Suprapubic skin (tissue), 4 donors: ENCODE results near the gene HOXD12.

Experiments
- EP300 ChIP-seq: sonication (generic); formaldehyde crosslinking; IDR thresholded peaks from one replicate; pipeline ENCODE4 v1.6.1; 2017; ENCODE audit warnings: antibody characterized with exemption
- POLR2A ChIP-seq, 2 donors: fragments of 450-650 bp; IDR thresholded peaks; one replicate each; pipeline ENCODE4 v1.6.1; 2017; ENCODE audit warnings: antibody characterized with exemption in 2 of 2, mild to moderate bottlenecking in 2 of 2, moderate library complexity in 2 of 2
- POLR2AphosphoS5 ChIP-seq, 3 donors: sonication (generic); formaldehyde crosslinking; IDR thresholded peaks; one replicate each; pipeline ENCODE4 v1.6.1; 2017; ENCODE audit warnings: antibody characterized with exemption in 3 of 3
- TF ChIP-seq, protein P1 (sequence below), 2 donors: fragments of 200-600 bp in 1 of 2; fragments of 450-650 bp in 1 of 2; sonication (generic) in 1 of 2; IDR thresholded peaks; one replicate each; pipeline ENCODE4 v1.5.1; 2016 to 2019; ENCODE audit warnings: antibody characterized with exemption in 2 of 2, mild to moderate bottlenecking in 1 of 2, moderate library complexity in 1 of 2

DNA sequence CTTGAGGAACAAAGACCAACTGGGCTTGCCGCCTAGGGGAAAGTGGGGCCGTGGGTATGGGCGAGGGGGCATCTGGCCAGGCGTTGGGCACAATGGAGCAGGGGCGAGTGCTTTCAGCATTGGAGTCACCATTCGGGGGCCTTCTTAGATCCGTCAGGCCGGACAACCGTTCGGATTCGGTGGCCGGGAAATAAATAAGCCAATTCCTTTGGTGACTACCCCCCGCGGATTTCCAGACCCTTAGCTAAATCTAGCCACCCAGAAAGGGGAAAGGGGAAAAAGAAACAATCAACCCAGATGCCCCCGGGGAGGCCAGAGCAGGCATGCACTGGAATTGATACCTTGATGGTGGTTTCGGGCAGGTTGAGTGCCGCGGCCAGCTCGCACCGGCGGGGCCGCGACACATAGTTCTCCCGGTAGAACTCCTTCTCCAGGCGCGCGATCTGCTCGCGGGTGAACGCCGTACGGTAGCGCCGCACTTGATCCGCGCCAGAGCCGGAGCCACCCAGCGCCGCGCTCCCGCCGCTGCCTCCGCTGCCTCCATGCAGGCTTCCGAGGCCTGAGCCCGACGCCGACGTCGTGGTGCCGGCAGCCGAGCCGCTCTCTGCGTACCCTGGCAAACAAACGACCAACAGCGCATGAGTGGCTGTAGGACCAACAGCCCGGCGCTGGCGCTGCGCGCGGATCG is 17.6 kb upstream of the HOXD12 start:
- TF ChIP-seq, protein P1, sequence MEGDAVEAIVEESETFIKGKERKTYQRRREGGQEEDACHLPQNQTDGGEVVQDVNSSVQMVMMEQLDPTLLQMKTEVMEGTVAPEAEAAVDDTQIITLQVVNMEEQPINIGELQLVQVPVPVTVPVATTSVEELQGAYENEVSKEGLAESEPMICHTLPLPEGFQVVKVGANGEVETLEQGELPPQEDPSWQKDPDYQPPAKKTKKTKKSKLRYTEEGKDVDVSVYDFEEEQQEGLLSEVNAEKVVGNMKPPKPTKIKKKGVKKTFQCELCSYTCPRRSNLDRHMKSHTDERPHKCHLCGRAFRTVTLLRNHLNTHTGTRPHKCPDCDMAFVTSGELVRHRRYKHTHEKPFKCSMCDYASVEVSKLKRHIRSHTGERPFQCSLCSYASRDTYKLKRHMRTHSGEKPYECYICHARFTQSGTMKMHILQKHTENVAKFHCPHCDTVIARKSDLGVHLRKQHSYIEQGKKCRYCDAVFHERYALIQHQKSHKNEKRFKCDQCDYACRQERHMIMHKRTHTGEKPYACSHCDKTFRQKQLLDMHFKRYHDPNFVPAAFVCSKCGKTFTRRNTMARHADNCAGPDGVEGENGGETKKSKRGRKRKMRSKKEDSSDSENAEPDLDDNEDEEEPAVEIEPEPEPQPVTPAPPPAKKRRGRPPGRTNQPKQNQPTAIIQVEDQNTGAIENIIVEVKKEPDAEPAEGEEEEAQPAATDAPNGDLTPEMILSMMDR (IDR thresholded peaks at IDR 0.05) = no peak
- no peak for TF ChIP-seq POLR2A (IDR thresholded peaks at IDR 0.05)
- no peak for TF ChIP-seq POLR2AphosphoS5 (IDR thresholded peaks at IDR 0.05)
- no peak for TF ChIP-seq EP300
